ENCODE measurements around the gene BEST1. TPM values are rescaled to one million over a fixed set of nuclear protein-coding genes. Genes with fewer than 3 reads are reported as not detected.
"Not testable (repeated sequence)": the region's sequence is repeated elsewhere in the genome, so short reads cannot be mapped to it uniquely, and the experiment has no call there.

Gene BEST1
- polyA plus RNA-seq, 2 donors: 1.2 to 3.8 TPM

DNA sequence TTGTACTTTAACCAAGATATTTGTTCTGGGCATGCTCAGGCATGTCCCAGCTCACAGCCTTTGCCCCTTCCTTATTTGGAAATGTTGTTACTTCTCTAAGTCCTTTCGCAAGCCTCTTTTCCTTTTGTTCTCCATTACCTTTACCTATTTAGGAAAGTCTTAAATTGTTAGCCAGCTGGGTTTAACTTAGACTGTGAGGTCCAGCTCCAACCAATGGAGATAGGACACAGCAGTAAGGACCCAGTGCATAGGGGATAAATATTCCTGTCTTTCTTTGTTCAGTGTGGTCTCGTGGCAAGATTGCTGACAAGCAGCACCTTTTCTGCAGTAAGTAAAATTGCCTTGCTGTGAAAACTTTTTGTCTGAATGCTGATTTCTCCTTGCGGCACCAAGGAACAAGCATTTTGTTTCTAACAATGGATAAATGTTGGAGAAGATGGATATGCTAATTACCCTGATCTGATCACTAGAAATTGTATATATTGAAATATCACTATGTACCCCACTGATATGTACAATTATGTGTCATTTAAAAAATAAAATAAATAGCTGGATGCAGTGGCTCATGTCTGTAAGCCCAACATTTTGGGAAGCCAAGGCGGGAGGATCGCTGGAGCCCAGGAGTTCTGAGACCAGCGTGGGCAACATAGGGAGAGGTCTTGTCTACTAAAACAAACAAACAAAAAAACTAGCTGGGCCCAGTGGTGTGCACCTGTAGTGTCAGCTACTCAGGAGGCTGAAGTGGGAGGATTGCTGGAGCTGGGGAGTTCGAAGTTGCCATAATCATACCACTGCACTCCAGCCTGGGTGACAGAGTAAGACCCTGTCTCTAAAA lies 49.2 kb downstream of the BEST1 start:
- Histone ChIP-seq H3K9me3 (ENCODE audit: control insufficient read depth in 2 of 2, insufficient read depth in 1 of 2, low read depth in 1 of 2, low read length in 1 of 2) (peaks cover 2% of the 10 kb centered on the region in 2 donors), H3K27me3 (ENCODE audit: control insufficient read depth in 1 of 2, insufficient read depth in 2 of 2, low read length in 2 of 2) (no peaks in the 10 kb centered on the region), H3K36me3 (ENCODE audit: control insufficient read depth in 2 of 2, insufficient read depth in 2 of 2, low read length in 1 of 2) (peaks cover 0 to 4% of the 10 kb centered on the region in 2 donors), H3K4me3 (ENCODE audit: low read depth in 1 of 2, low read length in 2 of 2) (no peak overlapping the region), H3K27ac (ENCODE audit: low read depth in 2 of 2, low read length in 1 of 2) (no peak overlapping the region), H3K4me1 (ENCODE audit: control insufficient read depth in 2 of 2, insufficient read depth in 2 of 2, low read length in 1 of 2) (no peaks in the 10 kb centered on the region)
- 94 to 95% methylated on average over 7 of the region's 7 CpGs for WGBS, 2 donors

DNA sequence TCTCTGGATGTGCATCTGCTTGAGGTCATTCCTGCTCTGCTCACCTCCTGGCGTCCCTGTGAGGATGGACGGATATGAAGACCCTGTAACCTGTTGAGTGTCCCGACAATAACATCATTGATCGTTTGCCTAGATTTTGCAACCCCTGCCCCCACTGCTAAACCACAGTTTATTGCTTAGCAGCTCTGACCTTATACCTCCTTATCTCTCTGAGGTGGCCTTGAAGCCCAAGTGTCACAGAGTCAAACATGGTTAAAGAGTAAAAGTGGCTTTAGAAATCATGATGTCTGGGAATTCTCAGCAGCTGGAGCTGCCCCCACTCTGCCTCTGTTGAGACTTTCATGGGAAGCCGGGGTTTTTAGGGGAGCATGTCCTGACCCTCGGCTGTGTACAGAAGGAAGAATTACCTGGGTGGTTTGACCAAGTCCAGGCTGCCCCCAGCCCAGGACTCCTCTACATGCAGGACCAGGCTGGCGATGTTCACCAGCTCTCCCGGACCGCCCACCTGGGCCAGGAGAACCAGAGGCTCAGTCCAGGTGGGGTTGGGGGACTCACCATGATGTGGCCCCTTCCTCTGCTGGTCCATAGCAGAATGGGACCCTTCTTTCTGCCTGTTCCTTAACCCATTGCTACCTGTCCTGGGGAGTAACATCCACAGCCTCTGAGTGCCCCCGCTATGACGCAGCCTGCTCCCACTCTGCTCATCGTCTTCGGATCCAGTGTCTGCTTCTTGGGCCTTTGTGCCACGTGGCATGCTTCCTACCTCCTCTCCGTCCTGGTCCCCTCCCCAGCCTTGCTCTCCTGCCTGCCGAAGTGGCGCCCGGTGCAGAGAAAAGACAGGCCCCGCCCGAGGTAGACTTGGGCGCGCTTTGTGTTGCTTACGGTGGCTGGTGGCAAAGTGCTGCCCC lies 50.6 kb downstream of the BEST1 start:
- Histone ChIP-seq H3K4me1 (ENCODE audit: control insufficient read depth in 2 of 2, insufficient read depth in 2 of 2, low read length in 1 of 2) (no peaks in the 10 kb centered on the region), H3K27me3 (ENCODE audit: control insufficient read depth in 1 of 2, insufficient read depth in 2 of 2, low read length in 2 of 2) (no peaks in the 10 kb centered on the region), H3K9me3 (ENCODE audit: control insufficient read depth in 2 of 2, insufficient read depth in 1 of 2, low read depth in 1 of 2, low read length in 1 of 2) (peaks cover 2% of the 10 kb centered on the region in 2 donors), H3K27ac (ENCODE audit: low read depth in 2 of 2, low read length in 1 of 2) (no peak overlapping the region), H3K36me3 (ENCODE audit: control insufficient read depth in 2 of 2, insufficient read depth in 2 of 2, low read length in 1 of 2) (peaks cover 0 to 4% of the 10 kb centered on the region in 2 donors), H3K4me3 (ENCODE audit: low read depth in 1 of 2, low read length in 2 of 2) (no peak overlapping the region)
- WGBS, 2 donors: 79 to 93% methylated on average over 23 of the region's 23 CpGs

DNA sequence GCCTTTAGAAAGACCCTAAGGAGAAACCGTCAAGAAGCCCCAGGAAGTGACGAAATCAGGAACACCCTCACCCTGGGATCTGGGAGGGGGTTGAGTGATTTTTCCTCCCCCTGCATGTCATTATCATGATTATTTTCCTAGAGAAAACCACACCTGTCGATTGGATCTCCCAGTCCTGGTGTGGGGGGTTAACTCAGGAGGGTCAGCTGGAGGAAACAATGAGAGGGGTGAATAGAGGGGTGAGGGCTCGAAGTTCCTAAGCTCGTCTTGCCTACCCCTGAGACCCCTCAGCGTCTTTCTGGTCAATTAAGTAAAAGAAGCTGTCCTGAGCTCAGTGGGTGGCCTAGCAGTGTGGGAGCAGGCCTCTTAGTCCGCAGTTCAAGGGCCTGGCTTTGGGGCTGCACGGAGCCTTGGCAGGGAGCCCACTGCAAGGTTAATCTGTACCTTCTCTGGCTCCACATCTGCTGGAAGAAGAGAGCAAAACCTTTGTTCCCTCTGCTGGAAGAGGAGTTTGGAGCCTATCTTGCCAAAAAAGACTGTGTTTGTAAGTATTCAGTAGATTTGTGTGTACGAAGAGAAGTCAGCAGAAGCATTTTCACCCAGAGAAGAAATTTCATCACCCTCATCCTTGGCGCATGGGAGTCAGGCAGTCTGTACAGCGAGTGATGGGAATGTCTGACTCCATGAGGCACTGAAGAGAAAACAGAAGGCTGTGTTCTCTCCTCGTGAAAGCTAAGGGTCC lies 51.5 kb downstream of the BEST1 start:
- H3K4me3 ChIP-seq (ENCODE audit: low read depth in 1 of 2, low read length in 2 of 2): no peak overlapping the region
- H3K27me3 ChIP-seq (ENCODE audit: control insufficient read depth in 1 of 2, insufficient read depth in 2 of 2, low read length in 2 of 2): no peaks in the 10 kb centered on the region
- H3K9me3 ChIP-seq (ENCODE audit: control insufficient read depth in 2 of 2, insufficient read depth in 1 of 2, low read depth in 1 of 2, low read length in 1 of 2): peaks cover 2% of the 10 kb centered on the region in 2 donors
- 49 to 76% methylated on average over 12 of the region's 12 CpGs for WGBS, 2 donors
- no peaks in the 10 kb centered on the region for H3K4me1 ChIP-seq (ENCODE audit: control insufficient read depth in 2 of 2, insufficient read depth in 2 of 2, low read length in 1 of 2)
- H3K36me3 ChIP-seq (ENCODE audit: control insufficient read depth in 2 of 2, insufficient read depth in 2 of 2, low read length in 1 of 2): peaks cover 0 to 4% of the 10 kb centered on the region in 2 donors
- H3K27ac ChIP-seq (ENCODE audit: low read depth in 2 of 2, low read length in 1 of 2): no peak overlapping the region

DNA sequence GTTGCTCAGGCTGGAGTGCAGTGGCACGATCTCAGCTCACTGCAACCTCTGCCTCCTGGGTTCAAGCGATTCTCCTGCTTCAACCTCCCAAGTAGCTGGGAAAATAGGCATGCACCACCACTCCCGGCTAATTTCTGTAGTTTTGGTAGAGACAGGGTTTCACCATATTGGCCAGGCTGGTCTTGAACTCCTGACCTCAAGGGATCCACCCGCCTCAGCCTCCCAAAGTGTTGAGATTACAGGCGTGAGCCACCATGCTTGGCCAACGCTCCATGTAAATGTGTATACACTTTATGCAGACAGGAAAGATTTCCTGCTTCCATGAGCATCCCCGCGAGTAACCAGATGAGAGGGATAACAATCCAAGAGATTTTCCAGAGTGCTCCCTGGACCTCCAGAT lies 52.1 kb downstream of the BEST1 start:
- H3K4me1 ChIP-seq (ENCODE audit: control insufficient read depth in 2 of 2, insufficient read depth in 2 of 2, low read length in 1 of 2); H3K9me3 ChIP-seq (ENCODE audit: control insufficient read depth in 2 of 2, insufficient read depth in 1 of 2, low read depth in 1 of 2, low read length in 1 of 2); H3K27ac ChIP-seq (ENCODE audit: low read depth in 2 of 2, low read length in 1 of 2); H3K4me3 ChIP-seq (ENCODE audit: low read depth in 1 of 2, low read length in 2 of 2); H3K36me3 ChIP-seq (ENCODE audit: control insufficient read depth in 2 of 2, insufficient read depth in 2 of 2, low read length in 1 of 2); H3K27me3 ChIP-seq (ENCODE audit: control insufficient read depth in 1 of 2, insufficient read depth in 2 of 2, low read length in 2 of 2): not testable (repeated sequence)
- 92 to 94% methylated on average over 8 of the region's 8 CpGs for WGBS, 2 donors

DNA sequence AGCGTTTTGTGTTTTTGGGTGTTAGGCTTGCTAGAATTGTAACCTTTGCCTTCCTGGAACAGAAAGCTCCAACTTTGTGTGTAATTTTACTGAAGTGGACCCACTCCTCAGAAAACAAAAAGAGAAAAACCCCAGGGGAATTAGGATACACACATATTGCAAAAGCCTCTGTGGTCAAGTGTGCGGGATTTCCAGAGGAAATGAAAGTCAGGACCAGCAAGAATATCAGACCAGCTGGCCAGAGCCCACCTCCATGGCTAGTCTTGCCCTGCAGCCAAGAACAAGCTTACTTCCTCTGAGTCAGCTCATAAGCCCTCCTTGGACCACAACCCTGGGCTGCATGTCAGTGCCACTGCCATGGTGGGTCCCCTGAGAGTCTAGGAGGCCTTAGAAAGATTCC lies 54.3 kb downstream of the BEST1 start:
- Histone ChIP-seq H3K27me3 (ENCODE audit: control insufficient read depth in 1 of 2, insufficient read depth in 2 of 2, low read length in 2 of 2) (no peaks in the 10 kb centered on the region), H3K4me3 (ENCODE audit: low read depth in 1 of 2, low read length in 2 of 2) (no peak overlapping the region), H3K9me3 (ENCODE audit: control insufficient read depth in 2 of 2, insufficient read depth in 1 of 2, low read depth in 1 of 2, low read length in 1 of 2) (peaks cover 0 to 2% of the 10 kb centered on the region in 2 donors), H3K4me1 (ENCODE audit: control insufficient read depth in 2 of 2, insufficient read depth in 2 of 2, low read length in 1 of 2) (no peaks in the 10 kb centered on the region), H3K27ac (ENCODE audit: low read depth in 2 of 2, low read length in 1 of 2) (no peak overlapping the region), H3K36me3 (ENCODE audit: control insufficient read depth in 2 of 2, insufficient read depth in 2 of 2, low read length in 1 of 2) (no peaks in the 10 kb centered on the region)
- WGBS, 2 donors: 66 to 74% methylated on average over 2 of the region's 2 CpGs

DNA sequence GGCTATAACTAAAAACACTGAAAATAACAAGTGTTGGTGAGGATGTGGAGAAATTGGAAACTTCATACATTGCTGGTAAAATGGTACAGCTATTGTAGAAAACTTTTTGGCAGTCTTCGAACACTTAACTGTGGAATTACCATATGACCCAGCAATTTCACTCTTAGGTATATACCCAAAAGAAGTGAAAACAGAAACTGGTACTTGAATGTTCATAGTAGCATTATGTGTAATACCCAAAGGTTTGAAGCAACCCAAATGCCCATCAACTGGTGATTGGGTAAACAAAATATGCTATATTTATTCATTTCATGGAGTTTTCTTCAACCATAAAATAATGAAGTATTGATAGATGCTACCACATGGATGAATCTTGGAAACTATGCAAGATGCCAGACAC lies 58.0 kb downstream of the BEST1 start:
- Histone ChIP-seq H3K4me3 (ENCODE audit: low read depth in 1 of 2, low read length in 2 of 2) (no peak overlapping the region), H3K9me3 (ENCODE audit: control insufficient read depth in 2 of 2, insufficient read depth in 1 of 2, low read depth in 1 of 2, low read length in 1 of 2) (peaks cover 0 to 3% of the 10 kb centered on the region in 2 donors), H3K36me3 (ENCODE audit: control insufficient read depth in 2 of 2, insufficient read depth in 2 of 2, low read length in 1 of 2) (no peaks in the 10 kb centered on the region), H3K4me1 (ENCODE audit: control insufficient read depth in 2 of 2, insufficient read depth in 2 of 2, low read length in 1 of 2) (no peaks in the 10 kb centered on the region), H3K27ac (ENCODE audit: low read depth in 2 of 2, low read length in 1 of 2) (no peak overlapping the region), H3K27me3 (ENCODE audit: control insufficient read depth in 1 of 2, insufficient read depth in 2 of 2, low read length in 2 of 2) (no peaks in the 10 kb centered on the region)
- 90 to 100% methylated on average over 1 of the region's 1 CpG for WGBS, 2 donors

DNA sequence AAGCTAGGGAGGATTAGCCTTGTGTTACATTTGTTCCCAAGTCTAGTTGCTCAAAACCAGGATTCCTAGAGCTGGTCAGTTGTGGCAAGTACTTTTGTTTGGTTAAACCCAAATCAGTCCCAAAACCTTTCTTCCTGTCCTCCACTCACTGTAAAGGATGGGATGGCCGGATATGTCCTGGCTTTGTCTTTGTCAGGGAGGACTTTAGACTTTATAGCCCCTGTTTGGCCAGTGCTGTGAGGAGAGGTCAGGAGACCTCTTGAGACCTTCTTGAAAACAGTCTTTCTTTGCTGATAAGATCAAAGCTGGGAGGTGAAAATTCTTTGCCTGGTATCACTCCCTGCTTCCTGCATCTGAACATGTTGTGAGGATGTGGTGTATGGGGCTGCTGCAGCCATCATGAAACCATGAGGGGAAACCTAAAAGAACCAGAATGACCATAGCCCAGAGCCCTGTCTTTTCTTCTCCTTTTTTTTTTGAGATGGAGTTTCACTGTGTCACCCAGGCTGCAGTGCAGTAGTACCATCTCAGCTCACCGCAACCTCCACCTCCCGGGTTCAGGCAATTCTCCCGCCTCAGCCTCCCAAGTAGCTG lies 60.9 kb downstream of the BEST1 start:
- Histone ChIP-seq H3K4me3 (ENCODE audit: low read depth in 1 of 2, low read length in 2 of 2) (no peak overlapping the region), H3K36me3 (ENCODE audit: control insufficient read depth in 2 of 2, insufficient read depth in 2 of 2, low read length in 1 of 2) (no peaks in the 10 kb centered on the region), H3K9me3 (ENCODE audit: control insufficient read depth in 2 of 2, insufficient read depth in 1 of 2, low read depth in 1 of 2, low read length in 1 of 2) (peaks cover 0 to 3% of the 10 kb centered on the region in 2 donors), H3K27ac (ENCODE audit: low read depth in 2 of 2, low read length in 1 of 2) (no peak overlapping the region), H3K27me3 (ENCODE audit: control insufficient read depth in 1 of 2, insufficient read depth in 2 of 2, low read length in 2 of 2) (no peaks in the 10 kb centered on the region), H3K4me1 (ENCODE audit: control insufficient read depth in 2 of 2, insufficient read depth in 2 of 2, low read length in 1 of 2) (peaks cover 0 to 3% of the 10 kb centered on the region in 2 donors)
- WGBS, 2 donors: 93 to 97% methylated on average over 4 of the region's 4 CpGs

DNA sequence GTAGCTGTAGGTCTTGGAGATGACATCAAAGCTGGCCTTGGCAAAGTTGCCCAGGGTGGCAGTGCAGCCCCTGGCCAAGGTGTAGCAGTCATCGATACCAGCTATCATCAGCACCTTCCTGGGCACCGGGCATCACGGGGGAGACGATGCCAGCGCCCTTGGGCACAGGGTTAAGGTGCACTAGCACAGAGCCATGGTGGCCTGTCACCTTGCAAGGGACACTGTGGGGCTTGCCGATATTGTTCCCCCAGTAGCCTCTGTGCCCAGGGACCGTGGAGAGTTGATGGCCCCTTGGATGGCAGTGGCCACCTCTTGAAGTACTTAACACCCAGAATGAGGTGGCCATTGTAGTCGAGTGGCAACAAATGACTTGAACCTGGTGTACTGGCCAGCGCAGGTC lies 61.7 kb downstream of the BEST1 start:
- 94 to 96% methylated on average over 9 of the region's 9 CpGs for WGBS, 2 donors
- Histone ChIP-seq H3K4me1 (ENCODE audit: control insufficient read depth in 2 of 2, insufficient read depth in 2 of 2, low read length in 1 of 2) (peaks cover 0 to 3% of the 10 kb centered on the region in 2 donors), H3K27me3 (ENCODE audit: control insufficient read depth in 1 of 2, insufficient read depth in 2 of 2, low read length in 2 of 2) (no peaks in the 10 kb centered on the region), H3K9me3 (ENCODE audit: control insufficient read depth in 2 of 2, insufficient read depth in 1 of 2, low read depth in 1 of 2, low read length in 1 of 2) (peaks cover 0 to 3% of the 10 kb centered on the region in 2 donors), H3K4me3 (ENCODE audit: low read depth in 1 of 2, low read length in 2 of 2) (no peak overlapping the region), H3K27ac (ENCODE audit: low read depth in 2 of 2, low read length in 1 of 2) (no peak overlapping the region), H3K36me3 (ENCODE audit: control insufficient read depth in 2 of 2, insufficient read depth in 2 of 2, low read length in 1 of 2) (no peaks in the 10 kb centered on the region)

DNA sequence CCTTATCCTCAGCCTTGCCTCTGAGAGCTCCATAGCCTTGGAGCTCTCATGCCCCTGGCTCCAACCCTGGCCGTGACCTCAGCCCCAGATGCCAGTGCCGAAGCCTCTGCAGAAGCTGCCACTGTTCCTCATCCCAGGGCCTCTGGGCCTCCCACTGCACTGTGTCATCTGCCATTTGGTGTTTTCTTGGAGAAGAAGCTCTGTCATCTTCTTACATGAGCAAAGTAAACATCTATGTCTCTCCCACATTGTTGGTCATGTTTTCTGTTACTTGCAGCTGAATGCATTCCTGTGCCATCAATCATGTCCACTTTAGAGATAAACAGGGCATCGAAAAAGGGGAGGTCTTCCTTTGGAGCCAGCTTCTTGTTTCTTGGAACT lies 62.3 kb downstream of the BEST1 start:
- H3K36me3 ChIP-seq (ENCODE audit: control insufficient read depth in 2 of 2, insufficient read depth in 2 of 2, low read length in 1 of 2): no peaks in the 10 kb centered on the region
- no peaks in the 10 kb centered on the region for H3K27me3 ChIP-seq (ENCODE audit: control insufficient read depth in 1 of 2, insufficient read depth in 2 of 2, low read length in 2 of 2)
- no peak overlapping the region for H3K27ac ChIP-seq (ENCODE audit: low read depth in 2 of 2, low read length in 1 of 2)
- peaks cover 0 to 3% of the 10 kb centered on the region in 2 donors for H3K4me1 ChIP-seq (ENCODE audit: control insufficient read depth in 2 of 2, insufficient read depth in 2 of 2, low read length in 1 of 2)
- WGBS, 2 donors: 65 to 74% methylated on average over 3 of the region's 3 CpGs
- no peak overlapping the region for H3K4me3 ChIP-seq (ENCODE audit: low read depth in 1 of 2, low read length in 2 of 2)
- peaks cover 0 to 3% of the 10 kb centered on the region in 2 donors for H3K9me3 ChIP-seq (ENCODE audit: control insufficient read depth in 2 of 2, insufficient read depth in 1 of 2, low read depth in 1 of 2, low read length in 1 of 2)
